ENCODE measurements around the gene AQP6. TPM values are rescaled to one million over a fixed set of nuclear protein-coding genes. Genes with fewer than 3 reads are reported as not detected.

Gene AQP6
- total RNA-seq, 1 donor from 2014 or later = not detected

- intact Hi-C loops (cut with micrococcal nuclease) = loop anchor here (1.0 kb wide), 2 partner anchors 31 to 87 kb away; partner anchors contain the start of gene COX14
Measured at GRCh38 chr12:50025187-50026059, 52.7 kb downstream of the AQP6 start, which contains the start of gene RACGAP1. Gene RACGAP1 (minus strand): TSS chr12:50025494. CDS start chr12:50016715, 8,779 bp downstream.

DNA sequence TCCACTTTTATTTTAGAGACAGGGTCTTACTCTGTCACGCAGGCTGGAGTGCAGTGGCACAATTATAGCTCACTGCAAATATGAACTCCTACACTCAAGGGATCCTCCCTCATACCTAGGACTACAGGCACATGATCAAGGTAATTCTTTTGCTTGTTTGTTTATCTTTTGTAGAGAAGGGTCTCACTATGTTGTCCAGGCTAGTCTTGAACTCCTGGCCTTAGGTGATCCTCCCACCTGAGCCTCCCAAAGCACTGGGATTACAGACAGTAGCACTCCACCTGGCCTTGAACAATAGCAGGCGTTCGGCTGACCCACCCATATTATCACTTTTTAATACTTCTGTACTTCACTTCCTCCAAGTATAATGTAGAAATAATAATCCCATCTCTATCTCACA is 53.9 kb downstream of the AQP6 start:
- intact Hi-C loops (cut with micrococcal nuclease) = no loop called here

Other genes with a start within 250 kb of the AQP6 start
- gene TMBIM6, start 231.4 kb upstream of the AQP6 start, total RNA-seq = 442 and 445 TPM in 2 replicates
- 2.3 and 2.4 TPM in 2 replicates for gene NCKAP5L, start 144.5 kb upstream of the AQP6 start, total RNA-seq
- 5.7 and 5.9 TPM in 2 replicates for gene BCDIN3D, start 129.8 kb upstream of the AQP6 start, total RNA-seq
- gene FAIM2, start 69.0 kb upstream of the AQP6 start, total RNA-seq = 0.18 and 0.27 TPM in 2 replicates
- gene AQP2, start 22.2 kb upstream of the AQP6 start, total RNA-seq = not detected in 2 replicates
- not detected in 2 replicates for gene AQP5, start 11.1 kb upstream of the AQP6 start, total RNA-seq
- 144 and 145 TPM in 2 replicates for gene RACGAP1, start 52.5 kb downstream of the AQP6 start, total RNA-seq
- 7.5 and 8.5 TPM in 2 replicates for gene ASIC1, start 84.6 kb downstream of the AQP6 start, total RNA-seq
- gene SMARCD1, start 112.4 kb downstream of the AQP6 start, total RNA-seq = 75.3 and 86.2 TPM in 2 replicates
- 0.41 and 0.70 TPM in 2 replicates for gene GPD1, start 131.1 kb downstream of the AQP6 start, total RNA-seq
- 41.1 and 41.4 TPM in 2 replicates for gene COX14, start 139.3 kb downstream of the AQP6 start, total RNA-seq
- gene CERS5, start 194.4 kb downstream of the AQP6 start, total RNA-seq = 67.9 and 69.0 TPM in 2 replicates

All from T-helper 2 cell treated with Interferon-gamma antibody and Interleukin-4, amounts not matched to agents 100 ng/mL and 5 ng/mL, for 36 hours (primary cell).